Astrocyte (in vitro differentiated cells and primary cell): ENCODE data around the gene PDLIM1. TPM values are rescaled to one million over a fixed set of nuclear protein-coding genes. Genes with fewer than 3 reads are reported as not detected.
A peak's percentile ranks its signal among the peaks of the same experiment; 100 is the strongest.

ENCODE experiments used
- DNase-seq: peaks from one replicate; pipeline ENCODE4 v3.0.0-alpha.2; 2010; ENCODE audit warnings: low read depth
- FAIRE-seq: peaks from 2 replicates; lab custom pipeline; 2011; peaks lifted over from hg19 to GRCh38; lab: Jason Lieb, UNC
- H2AFZ ChIP-seq: 2 replicates; pipeline ENCODE4 v1.6.0; 2012; ENCODE audit warnings: low read depth, low read length, inconsistent platforms
- H3K27ac ChIP-seq: 2 replicates; pipeline ENCODE4 v1.5.1; 2011; ENCODE audit warnings: low read depth, low read length, inconsistent platforms
- H3K27me3 ChIP-seq: 2 replicates; pipeline ENCODE4 v1.6.0; 2011; ENCODE audit warnings: low read length, inconsistent platforms; ENCODE audit not compliant: insufficient read depth
- H3K36me3 ChIP-seq: 2 replicates; pipeline ENCODE4 v1.5.1; 2011; ENCODE audit warnings: low read length, inconsistent platforms; ENCODE audit not compliant: insufficient read depth
- H3K4me1 ChIP-seq: 2 replicates; pipeline ENCODE4 v1.5.1; 2011; ENCODE audit warnings: low read length, inconsistent platforms; ENCODE audit not compliant: insufficient read depth
- H3K4me2 ChIP-seq: 2 replicates; pipeline ENCODE4 v1.6.0; 2012; ENCODE audit warnings: low read length, inconsistent platforms
- H3K4me3 ChIP-seq: 2 replicates; pipeline ENCODE4 v1.5.1; 2011; ENCODE audit warnings: low read depth, mild to moderate bottlenecking, low read length, inconsistent platforms; ENCODE audit not compliant: insufficient read depth
- H3K79me2 ChIP-seq: 2 replicates; pipeline ENCODE4 v1.6.0; 2012; ENCODE audit warnings: mild to moderate bottlenecking, low read length, inconsistent platforms; ENCODE audit not compliant: insufficient read depth
- H3K9ac ChIP-seq: 2 replicates; pipeline ENCODE4 v1.6.0; 2012; ENCODE audit warnings: mild to moderate bottlenecking, low read length, inconsistent platforms
- H3K9me3 ChIP-seq: 2 replicates; pipeline ENCODE4 v1.5.1; 2012; ENCODE audit warnings: low read depth, mild to moderate bottlenecking, low read length, inconsistent platforms; ENCODE audit not compliant: insufficient read depth
- H4K20me1 ChIP-seq: 2 replicates; pipeline ENCODE4 v1.6.0; 2012; ENCODE audit warnings: low read length, inconsistent platforms; ENCODE audit not compliant: insufficient read depth
- H3K27ac Mint-ChIP-seq: one replicate; pipeline ENCODE4 v1.8.0; 2021; ENCODE audit warnings: mild to moderate bottlenecking, mixed read lengths; ENCODE audit not compliant: unreplicated experiment
- H3K27me3 Mint-ChIP-seq: one replicate; pipeline ENCODE4 v1.8.0; 2021; ENCODE audit warnings: low read depth, mixed read lengths; ENCODE audit not compliant: unreplicated experiment
- H3K36me3 Mint-ChIP-seq: one replicate; pipeline ENCODE4 v1.8.0; 2021; ENCODE audit warnings: low read depth, mixed read lengths; ENCODE audit not compliant: unreplicated experiment
- H3K4me1 Mint-ChIP-seq: one replicate; pipeline ENCODE4 v1.8.0; 2021; ENCODE audit warnings: low read depth, mixed read lengths; ENCODE audit not compliant: unreplicated experiment
- H3K4me3 Mint-ChIP-seq: one replicate; pipeline ENCODE4 v1.8.0; 2021; ENCODE audit warnings: mild to moderate bottlenecking, moderate library complexity, mixed read lengths; ENCODE audit not compliant: unreplicated experiment
- H3K9me3 Mint-ChIP-seq: one replicate; pipeline ENCODE4 v1.8.0; 2021; ENCODE audit warnings: mild to moderate bottlenecking, mixed read lengths; ENCODE audit not compliant: unreplicated experiment
- CTCF ChIP-seq: IDR thresholded peaks from 2 replicates; pipeline ENCODE4 v1.5.1; 2011; ENCODE audit warnings: low read depth, mild to moderate bottlenecking, inconsistent platforms, low read length, moderate library complexity; ENCODE audit not compliant: insufficient read depth
- EZH2 ChIP-seq: IDR thresholded peaks from 2 replicates; pipeline ENCODE4 v1.6.1; 2012; ENCODE audit warnings: mild to moderate bottlenecking, low read length, inconsistent platforms; ENCODE audit not compliant: insufficient read depth
- total RNA-seq: library from RNA; stranded (reverse); gene quantifications from 2 replicates; pipeline ENCODE4 v1.2.1, GENCODE V29; 2021

Gene PDLIM1
- total RNA-seq, 1 donor from 2014 or later = 320 TPM

GRCh38 chr10:95284807-95285206, 6.0 kb downstream of the PDLIM1 start:
- DNase-seq (no peak), FAIRE-seq (no peak)
- TF ChIP-seq EZH2 (no peak), CTCF (no peak)
- Histone ChIP-seq H3K27me3 (no peaks in the 10 kb centered on the region), H4K20me1 (peaks cover 79% of the 10 kb centered on the region), H3K27ac (no peak overlapping the region), H3K9ac (no peak overlapping the region), H3K36me3 (no peaks in the 10 kb centered on the region), H3K4me2 (no peak overlapping the region), H3K9me3 (no peaks in the 10 kb centered on the region), H3K79me2 (peaks cover 94% of the 10 kb centered on the region), H3K4me3 (no peak overlapping the region), H2AFZ (no peak overlapping the region), H3K4me1 (peaks cover 9% of the 10 kb centered on the region)
- no peak overlapping the region for H3K27ac Mint-ChIP-seq
- H3K27me3 Mint-ChIP-seq = no peaks in the 10 kb centered on the region
- H3K4me1 Mint-ChIP-seq = peaks cover 61% of the 10 kb centered on the region
- no peaks in the 10 kb centered on the region for H3K9me3 Mint-ChIP-seq
- peaks cover 3% of the 10 kb centered on the region for H3K36me3 Mint-ChIP-seq
- H3K4me3 Mint-ChIP-seq = no peak overlapping the region

GRCh38 chr10:95282107-95282506, 8.7 kb downstream of the PDLIM1 start:
- Mint-ChIP-seq H3K4me3 (no peak overlapping the region), H3K9me3 (no peaks in the 10 kb centered on the region), H3K27ac (peak overlapping the region; percentile 43), H3K27me3 (no peaks in the 10 kb centered on the region), H3K36me3 (peaks cover 3% of the 10 kb centered on the region), H3K4me1 (peaks cover 69% of the 10 kb centered on the region)
- H3K9ac ChIP-seq = no peak overlapping the region
- no peaks in the 10 kb centered on the region for H3K36me3 ChIP-seq
- H3K79me2 ChIP-seq = peaks cover 90% of the 10 kb centered on the region
- H4K20me1 ChIP-seq = peaks cover 68% of the 10 kb centered on the region
- DNase-seq (no peak), FAIRE-seq (no peak)
- no peak overlapping the region for H2AFZ ChIP-seq
- no peaks in the 10 kb centered on the region for H3K27me3 ChIP-seq
- peaks cover 25% of the 10 kb centered on the region for H3K4me1 ChIP-seq
- TF ChIP-seq EZH2 (no peak), CTCF (no peak)
- no peak overlapping the region for H3K4me3 ChIP-seq
- no peaks in the 10 kb centered on the region for H3K9me3 ChIP-seq
- no peak overlapping the region for H3K4me2 ChIP-seq
- no peak overlapping the region for H3K27ac ChIP-seq

GRCh38 chr10:95281206-95281605, 9.6 kb downstream of the PDLIM1 start:
- TF ChIP-seq CTCF = no peak
- H3K9ac ChIP-seq = no peak overlapping the region
- no peak overlapping the region for H2AFZ ChIP-seq
- H3K4me1 Mint-ChIP-seq = peaks cover 66% of the 10 kb centered on the region
- peak overlapping the region; percentile 54 for H3K27ac Mint-ChIP-seq
- FAIRE-seq = no peak
- H3K9me3 ChIP-seq = no peaks in the 10 kb centered on the region
- H3K4me2 ChIP-seq = no peak overlapping the region
- no peaks in the 10 kb centered on the region for H3K27me3 ChIP-seq
- H3K27ac ChIP-seq = no peak overlapping the region
- peaks cover 3% of the 10 kb centered on the region for H3K36me3 Mint-ChIP-seq
- H3K4me3 Mint-ChIP-seq = no peak overlapping the region
- peaks cover 27% of the 10 kb centered on the region for H3K4me1 ChIP-seq
- no peak overlapping the region for H3K4me3 ChIP-seq
- H3K36me3 ChIP-seq = no peaks in the 10 kb centered on the region
- peaks cover 90% of the 10 kb centered on the region for H3K79me2 ChIP-seq
- DNase-seq = no peak
- H3K9me3 Mint-ChIP-seq = no peaks in the 10 kb centered on the region
- H4K20me1 ChIP-seq = peaks cover 64% of the 10 kb centered on the region
- H3K27me3 Mint-ChIP-seq = no peaks in the 10 kb centered on the region
